ENCODE data around the gene RPP25L. TPM values are rescaled to one million over a fixed set of nuclear protein-coding genes. Genes with fewer than 3 reads are reported as not detected.

RPP25L gene
- total and polyA plus RNA-seq, 10 of the 15 experiments (the other 5 are each of a cell fraction or from before 2014, with no cell fraction given): 7.7 to 30.2 (median 16.8) TPM

DNA sequence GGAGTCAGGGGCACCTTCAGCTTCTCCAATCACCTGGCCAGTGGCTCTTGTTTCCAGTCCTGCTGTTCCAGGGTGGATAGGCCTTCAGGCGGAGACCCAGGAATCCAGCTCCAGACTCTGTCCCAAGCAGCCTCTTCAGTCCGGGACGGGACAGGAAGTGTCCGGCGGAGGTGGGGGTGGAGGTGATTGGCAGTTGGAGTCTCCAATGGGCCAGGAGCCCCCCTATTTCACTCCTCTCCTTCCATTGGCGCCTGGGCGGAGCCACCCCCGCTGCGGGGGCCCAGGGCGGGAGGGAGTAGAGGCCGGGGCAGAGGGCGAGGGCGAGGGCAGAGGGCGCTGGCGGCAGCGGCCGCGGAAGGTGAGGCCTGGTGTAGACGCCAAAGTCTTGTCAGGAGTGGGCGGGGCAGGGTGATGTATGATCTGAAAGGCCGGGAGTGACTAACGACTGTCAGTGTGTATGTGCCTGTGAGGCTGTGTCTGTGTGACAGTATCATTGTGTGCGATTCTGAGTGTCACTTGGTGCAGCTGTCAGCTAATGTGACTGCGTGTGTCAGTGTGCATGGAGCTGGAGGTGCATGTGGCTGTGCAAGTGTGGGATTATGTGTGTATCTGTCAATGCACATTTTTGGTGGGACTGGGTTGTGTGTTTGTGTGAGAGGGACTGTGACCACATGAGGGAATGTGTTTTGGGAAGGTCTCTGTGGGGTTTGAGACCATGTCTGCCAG is 40.1 kb upstream of the RPP25L start, which contains the start of gene IL11RA (continued):
- no peak for TF ChIP-seq RELB (IDR thresholded peaks at IDR 0.05; ENCODE audit: low read depth)
- peak; percentile 38; the same call in 1 of the 2 replicates for TF ChIP-seq NR2C1 (IDR thresholded peaks at IDR 0.05)
- no peak for TF ChIP-seq ZZZ3 (IDR thresholded peaks at IDR 0.05; ENCODE audit: control insufficient read depth, insufficient read length, low read depth)
- TF ChIP-seq, protein P1, sequence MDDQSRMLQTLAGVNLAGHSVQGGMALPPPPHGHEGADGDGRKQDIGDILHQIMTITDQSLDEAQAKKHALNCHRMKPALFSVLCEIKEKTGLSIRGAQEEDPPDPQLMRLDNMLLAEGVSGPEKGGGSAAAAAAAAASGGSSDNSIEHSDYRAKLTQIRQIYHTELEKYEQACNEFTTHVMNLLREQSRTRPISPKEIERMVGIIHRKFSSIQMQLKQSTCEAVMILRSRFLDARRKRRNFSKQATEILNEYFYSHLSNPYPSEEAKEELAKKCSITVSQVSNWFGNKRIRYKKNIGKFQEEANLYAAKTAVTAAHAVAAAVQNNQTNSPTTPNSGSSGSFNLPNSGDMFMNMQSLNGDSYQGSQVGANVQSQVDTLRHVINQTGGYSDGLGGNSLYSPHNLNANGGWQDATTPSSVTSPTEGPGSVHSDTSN (IDR thresholded peaks at IDR 0.05; ENCODE audit: insufficient replicate concordance, low read depth, low read length): peak; percentile 84
- TF ChIP-seq NR2F1 (conservative IDR thresholded peaks at IDR 0.05): peak; percentile 42; the same call in 1 of the 2 replicates
- TF ChIP-seq EGR1 (IDR thresholded peaks at IDR 0.05; ENCODE audit: borderline replicate concordance in 1 of 2, low read depth in 2 of 2, low read length in 2 of 2): peak in 1 of 2 experiments; percentile 80; a peak in 2 of 3 replicates
- TF ChIP-seq NFYB (IDR thresholded peaks at IDR 0.05; ENCODE audit: insufficient read depth, low read depth, low read length): peak; percentile 71; the same call in 1 of the 2 replicates
- TF ChIP-seq RFX5 (IDR thresholded peaks at IDR 0.05; ENCODE audit: low read depth, low read length): no peak
- no peak; the same call in 1 of the 2 replicates for TF ChIP-seq PML (IDR thresholded peaks at IDR 0.05; ENCODE audit: low read length)
- no peak for TF ChIP-seq SIX5 (IDR thresholded peaks at IDR 0.05; ENCODE audit: low read depth, low read length, severe bottlenecking)
- TF ChIP-seq ZNF217 (IDR thresholded peaks at IDR 0.05): no peak
- TF ChIP-seq PKNOX1 (IDR thresholded peaks at IDR 0.05): peak; percentile 95
- TF ChIP-seq, protein P2, sequence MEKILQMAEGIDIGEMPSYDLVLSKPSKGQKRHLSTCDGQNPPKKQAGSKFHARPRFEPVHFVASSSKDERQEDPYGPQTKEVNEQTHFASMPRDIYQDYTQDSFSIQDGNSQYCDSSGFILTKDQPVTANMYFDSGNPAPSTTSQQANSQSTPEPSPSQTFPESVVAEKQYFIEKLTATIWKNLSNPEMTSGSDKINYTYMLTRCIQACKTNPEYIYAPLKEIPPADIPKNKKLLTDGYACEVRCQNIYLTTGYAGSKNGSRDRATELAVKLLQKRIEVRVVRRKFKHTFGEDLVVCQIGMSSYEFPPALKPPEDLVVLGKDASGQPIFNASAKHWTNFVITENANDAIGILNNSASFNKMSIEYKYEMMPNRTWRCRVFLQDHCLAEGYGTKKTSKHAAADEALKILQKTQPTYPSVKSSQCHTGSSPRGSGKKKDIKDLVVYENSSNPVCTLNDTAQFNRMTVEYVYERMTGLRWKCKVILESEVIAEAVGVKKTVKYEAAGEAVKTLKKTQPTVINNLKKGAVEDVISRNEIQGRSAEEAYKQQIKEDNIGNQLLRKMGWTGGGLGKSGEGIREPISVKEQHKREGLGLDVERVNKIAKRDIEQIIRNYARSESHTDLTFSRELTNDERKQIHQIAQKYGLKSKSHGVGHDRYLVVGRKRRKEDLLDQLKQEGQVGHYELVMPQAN (conservative IDR thresholded peaks at IDR 0.05): 0 out of 2 replicates have a peak, but pooled peaks have one; percentile 18
- TF ChIP-seq TCF3 (IDR thresholded peaks at IDR 0.05; ENCODE audit: borderline replicate concordance, insufficient read depth, low read depth, low read length): peak; percentile 78; the same call in 1 of the 2 replicates
- TF ChIP-seq RCOR1 (conservative IDR thresholded peaks at IDR 0.05; ENCODE audit: low read depth, low read length): no peak
- no peak for TF ChIP-seq SMC3 (IDR thresholded peaks at IDR 0.05; ENCODE audit: borderline replicate concordance, low read length)
- TF ChIP-seq SMAD5 (IDR thresholded peaks at IDR 0.05; ENCODE audit: low read depth): no peak
- no peak for TF ChIP-seq BCL11A (IDR thresholded peaks at IDR 0.05; ENCODE audit: low read depth, low read length)

Data from GM12878 (cell line).